H1 (cell line): ENCODE results near the gene MPP2. TPM values are rescaled to one million over a fixed set of nuclear protein-coding genes. Genes with fewer than 3 reads are reported as not detected.

Experiments used
- CTCF ChIA-PET: fragments of 300-600 bp; sonication (Branson Sonifier 250); formaldehyde crosslinking; loops from one replicate; lab custom pipeline; 2021; ENCODE audit not compliant: partially characterized antibody; lab: Charles Lee
- POLR2A ChIA-PET: fragments of 300-600 bp; sonication (Branson Sonifier 250); formaldehyde crosslinking; loops from one replicate; lab custom pipeline; 2021; ENCODE audit warnings: inconsistent platforms; ENCODE audit not compliant: partially characterized antibody; lab: Charles Lee
- DNase-seq, 2 experiments: peaks; one replicate each; pipeline versions ENCODE4 v3.0.0 to v3.0.0-alpha.2; 2010 to 2022; ENCODE audit warnings: low spot score in 2 of 2, low read depth in 1 of 2, mixed read lengths in 1 of 2
- FAIRE-seq: peaks from 2 replicates; lab custom pipeline; 2011; peaks lifted over from hg19 to GRCh38; lab: Jason Lieb, UNC
- H2AFZ ChIP-seq: 2 replicates; pipeline ENCODE4 v1.8.1; 2012; ENCODE audit warnings: low read length, inconsistent platforms
- H2AK5ac ChIP-seq: 2 replicates; pipeline ENCODE4 v1.6.1; 2013; ENCODE audit warnings: low read depth, low read length
- H2BK120ac ChIP-seq: replicated peaks from 2 replicates; pipeline ENCODE3; 2013; ENCODE audit warnings: low read depth, low read length, inconsistent platforms
- H2BK12ac ChIP-seq: 2 replicates; pipeline ENCODE4 v1.6.1; 2013; ENCODE audit warnings: low read depth, low read length
- H2BK15ac ChIP-seq: 2 replicates; pipeline ENCODE4 v1.6.1; 2013; ENCODE audit warnings: low read length
- H2BK20ac ChIP-seq: 2 replicates; pipeline ENCODE4 v1.6.1; 2013; ENCODE audit warnings: low read length
- H2BK5ac ChIP-seq: 2 replicates; pipeline ENCODE4 v1.6.1; 2013; ENCODE audit warnings: low read depth, low read length
- H3K14ac ChIP-seq: 2 replicates; pipeline ENCODE4 v1.6.1; 2013; ENCODE audit warnings: inconsistent platforms; ENCODE audit not compliant: insufficient read length
- H3K18ac ChIP-seq: 2 replicates; pipeline ENCODE4 v1.6.1; 2013; ENCODE audit warnings: low read length; ENCODE audit errors: extremely low read depth
- H3K23ac ChIP-seq: 2 replicates; pipeline ENCODE4 v1.6.1; 2013; ENCODE audit warnings: inconsistent platforms; ENCODE audit not compliant: insufficient read length
- H3K23me2 ChIP-seq: 2 replicates; pipeline ENCODE4 v1.6.1; 2013; ENCODE audit warnings: low read depth, low read length
- H3K27ac ChIP-seq: 2 replicates; pipeline ENCODE4 v1.6.1; 2011; ENCODE audit warnings: low read depth, low read length, inconsistent platforms
- H3K27me3 ChIP-seq, 4 experiments: replicated peaks in 1 of 4; 1 replicate in 1 of 4; 2 replicates in 3 of 4; pipeline versions ENCODE4 v1.6.1 to v1.8.1; 2011 to 2013; ENCODE audit warnings: low read length in 3 of 4, mild to moderate bottlenecking in 3 of 4, inconsistent platforms in 2 of 4, mixed read lengths in 2 of 4, moderate library complexity in 1 of 4; ENCODE audit not compliant: control insufficient read depth in 3 of 4, insufficient read depth in 3 of 4; ENCODE audit errors: extremely low read depth in 1 of 4
- H3K36me3 ChIP-seq, 4 experiments: 2 replicates each; pipeline versions ENCODE4 v1.6.1 to v1.8.1; 2011 to 2013; ENCODE audit warnings: mild to moderate bottlenecking in 4 of 4, low read length in 3 of 4, moderate library complexity in 2 of 4, control low read depth in 1 of 4, inconsistent platforms in 1 of 4; ENCODE audit not compliant: insufficient read depth in 4 of 4, control insufficient read depth in 2 of 4
- H3K4ac ChIP-seq: replicated peaks from 2 replicates; pipeline ENCODE3; 2013; ENCODE audit warnings: low read length, low read depth, mixed read lengths, inconsistent platforms; ENCODE audit not compliant: insufficient read length
- H3K4me1 ChIP-seq, 4 experiments: replicated peaks in 1 of 4; 1 replicate in 1 of 4; 2 replicates in 3 of 4; pipeline versions ENCODE4 v1.6.1 to v1.8.1; 2011 to 2013; ENCODE audit warnings: low read length in 3 of 4, inconsistent platforms in 2 of 4, mixed read lengths in 1 of 4; ENCODE audit not compliant: insufficient read depth in 4 of 4, control insufficient read depth in 3 of 4
- H3K4me2 ChIP-seq, 2 experiments: 2 replicates each; pipeline versions ENCODE4 v1.6.1 to v1.8.1; 2011 to 2013; ENCODE audit warnings: low read depth in 2 of 2, low read length in 2 of 2, control low read depth in 1 of 2, inconsistent platforms in 1 of 2, mild to moderate bottlenecking in 1 of 2; ENCODE audit not compliant: insufficient read depth in 1 of 2
- H3K4me3 ChIP-seq, 4 experiments: fragments of 200-600, 300-600 bp in 1 of 4; sonication (generic), shearing (Covaris generic), sonication (Bioruptor Twin) in 1 of 4; 2 replicates each; pipeline versions ENCODE4 v1.5.1 to v1.8.1; 2011 to 2016; ENCODE audit warnings: low read length in 4 of 4, low read depth in 3 of 4, control low read depth in 2 of 4, inconsistent platforms in 2 of 4, mild to moderate bottlenecking in 2 of 4, mixed read lengths in 1 of 4, moderate library complexity in 1 of 4; ENCODE audit not compliant: insufficient read depth in 2 of 4; ENCODE audit errors: extremely low read depth in 1 of 4
- H3K56ac ChIP-seq: replicated peaks from 2 replicates; pipeline ENCODE3; 2013; ENCODE audit warnings: low read depth, mild to moderate bottlenecking, mixed read lengths, low read length, inconsistent platforms; ENCODE audit not compliant: insufficient read length
- H3K79me1 ChIP-seq: 2 replicates; pipeline ENCODE4 v1.6.1; 2013; ENCODE audit warnings: low read depth, low read length, control low read depth
- H3K79me2 ChIP-seq, 2 experiments: 2 replicates each; pipeline versions ENCODE4 v1.6.1 to v1.8.1; 2012 to 2013; ENCODE audit warnings: low read length in 2 of 2, mild to moderate bottlenecking in 2 of 2, inconsistent platforms in 1 of 2; ENCODE audit not compliant: insufficient read depth in 2 of 2, control insufficient read depth in 1 of 2
- H3K9ac ChIP-seq, 4 experiments: replicated peaks in 1 of 4; 1 replicate in 1 of 4; 2 replicates in 3 of 4; pipeline versions ENCODE4 v1.6.1 to v1.8.1; 2011 to 2013; ENCODE audit warnings: low read depth in 3 of 4, low read length in 3 of 4, control low read depth in 2 of 4, mild to moderate bottlenecking in 2 of 4, moderate library complexity in 2 of 4, inconsistent platforms in 1 of 4; ENCODE audit errors: extremely low read depth in 1 of 4
- H3K9me3 ChIP-seq, 2 experiments: 2 replicates each; pipeline versions ENCODE4 v1.6.1 to v1.8.1; 2012 to 2013; ENCODE audit warnings: mild to moderate bottlenecking in 2 of 2, moderate library complexity in 2 of 2, control low read depth in 1 of 2, inconsistent platforms in 1 of 2, low read depth in 1 of 2, low read length in 1 of 2, mixed read lengths in 1 of 2; ENCODE audit not compliant: insufficient read depth in 2 of 2
- H4K20me1 ChIP-seq, 2 experiments: replicated peaks in 1 of 2; 2 replicates each; pipeline versions ENCODE3 to v1.8.1; 2011 to 2013; ENCODE audit warnings: inconsistent platforms in 2 of 2, low read length in 2 of 2, mild to moderate bottlenecking in 1 of 2; ENCODE audit not compliant: insufficient read depth in 2 of 2, control insufficient read depth in 1 of 2
- H4K5ac ChIP-seq: 2 replicates; pipeline ENCODE4 v1.6.1; 2013; ENCODE audit warnings: low read length, low read depth, mixed read lengths, inconsistent platforms; ENCODE audit not compliant: insufficient read length
- H4K8ac ChIP-seq: 2 replicates; pipeline ENCODE4 v1.8.0; 2013; ENCODE audit warnings: mild to moderate bottlenecking, moderate library complexity, low read length, inconsistent platforms; ENCODE audit not compliant: insufficient read depth; ENCODE audit errors: extremely low read depth
- H4K91ac ChIP-seq: replicated peaks from 2 replicates; pipeline ENCODE3; 2013; ENCODE audit warnings: low read length, mixed read lengths, inconsistent platforms; ENCODE audit not compliant: insufficient read length
- YY1 ChIP-seq: IDR thresholded peaks from 2 replicates; pipeline ENCODE4 v1.6.1; 2011; ENCODE audit warnings: low read depth, mild to moderate bottlenecking, low read length
- WGBS, 2 experiments: shearing (Covaris generic) in 1 of 2; methylation state at CpG; one replicate each; pipeline versions ENCODE4 v1.1.6 to v1.1.7; 2013 to 2015; ENCODE audit warnings: low lambda C conversion rate in 2 of 2, mixed read lengths in 2 of 2, inconsistent platforms in 1 of 2, low coverage in 1 of 2, missing lambda C conversion rate in 1 of 2; ENCODE audit not compliant: insufficient replicate concordance in 2 of 2, insufficient coverage in 1 of 2, insufficient read length in 1 of 2; ENCODE audit errors: extremely low coverage in 1 of 2, missing lambda C conversion rate in 1 of 2; 5-methylcytosine and 5-hydroxymethylcytosine counted together
- polyA plus RNA-seq, 7 experiments: library from polyadenylated mRNA; depleted of rRNA in 3 of 7; stranded (reverse) in 5 of 7; unstranded in 2 of 7; fragments of >200 nt in 5 of 7; fragments of 200-250 nt in 2 of 7; gene quantifications; 1 replicate in 5 of 7; 2 replicates in 1 of 7; 4 replicates in 1 of 7; pipeline versions ENCODE4 v1.2.1 to v1.2.3, GENCODE V29; 2011 to 2013; ENCODE audit warnings: missing spikeins in 2 of 7, mixed read lengths in 2 of 7
- total RNA-seq: library from RNA; stranded (reverse); fragmentation: NEBNext Ultra II Directional; extraction: Animal tissue kit (Norgen Biotek cat#: 25700); gene quantifications from 2 replicates; pipeline ENCODE4 v1.2.1, GENCODE V29; 2021

Gene MPP2
- total and polyA plus RNA-seq, 2 of the 8 experiments (the other 6 are each of a cell fraction or from before 2014, with no cell fraction given) = 30.9 to 34.1 TPM

GRCh38 chr17:43841282-43841681, 66.1 kb downstream of the MPP2 start:
- Histone ChIP-seq H3K4ac (no peak overlapping the region), H3K9me3 (no peaks in the 10 kb centered on the region), H2BK20ac (no peak overlapping the region), H4K5ac (no peak overlapping the region), H2BK12ac (no peak overlapping the region), H3K23me2 (no peaks in the 10 kb centered on the region), H4K91ac (no peak overlapping the region), H2BK120ac (no peak overlapping the region), H3K79me1 (no peaks in the 10 kb centered on the region), H3K18ac (no peak overlapping the region), H2BK5ac (no peak overlapping the region), H3K56ac (no peak overlapping the region), H3K27me3 (peaks cover 0 to 1% (median 0%) of the 10 kb centered on the region in 4 experiments; a peak in 1 of 7 replicates), H2AK5ac (no peak overlapping the region), H4K20me1 (no peaks in the 10 kb centered on the region), H3K14ac (no peak overlapping the region), H3K79me2 (no peaks in the 10 kb centered on the region), H3K36me3 (no peaks in the 10 kb centered on the region), H3K4me3 (no peak overlapping the region), H2AFZ (no peak overlapping the region), H3K9ac (no peak overlapping the region), H3K27ac (no peak overlapping the region), H3K4me1 (no peaks in the 10 kb centered on the region; a peak in 1 of 7 replicates), H3K23ac (no peak overlapping the region), H4K8ac (no peak overlapping the region), H2BK15ac (no peak overlapping the region), H3K4me2 (no peak overlapping the region)
- CTCF ChIA-PET = interaction anchor here (0.7 to 3.7 kb wide), 20 partner anchors 9 to 148 kb away, joined by 3 to 33 read pairs (median 4); no protein-coding TSS in a partner anchor
- POLR2A ChIA-PET = interaction anchor here (1.4 to 2.7 kb wide), 2 partner anchors 31 to 50 kb away, joined by 3 to 8 read pairs; no protein-coding TSS in a partner anchor
- TF ChIP-seq YY1 = no peak
- DNase-seq (no peak), FAIRE-seq (no peak)
- WGBS, 2 experiments = 78% methylated on average over 4 of the region's 4 CpGs; no CpG with 5 or more reads in 1 of the 2 experiments
